DND-41 (cell line): ENCODE data around the gene ABLIM1.

Experiments used
- CTCF ChIP-seq: IDR thresholded peaks from 2 replicates; pipeline ENCODE4 v1.5.1; 2012; ENCODE audit warnings: borderline replicate concordance, low read length, moderate library complexity, mild to moderate bottlenecking; ENCODE audit not compliant: poor library complexity, severe bottlenecking; ENCODE audit errors: extremely low read depth
- EZH2 ChIP-seq: IDR thresholded peaks from 3 replicates; pipeline ENCODE4 v1.6.1; 2012; ENCODE audit warnings: borderline replicate concordance, low read depth, mild to moderate bottlenecking, moderate library complexity, low read length, inconsistent platforms; ENCODE audit not compliant: severe bottlenecking

- no peak for TF ChIP-seq CTCF
- TF ChIP-seq EZH2 = no peak
Observed at GRCh38 chr10:114537736-114538135, 120.3 kb downstream of the ABLIM1 start.
